NCI-H1417 treated with DMSO at 0.1 percent for 48 hours (cell line): ENCODE data around the gene NEK3.
"Not testable (repeated sequence)": the region's sequence is repeated elsewhere in the genome, so short reads cannot be mapped to it uniquely, and the experiment has no call there.

ENCODE experiments used
- DNase-seq: peaks from one replicate; lab custom pipeline; 2025; lab: John Stamatoyannopoulos, UW

Gene NEK3

GRCh38 chr13:52159159-52159982 lies at the start of gene NEK3:
Gene NEK3 (minus strand): TSS chr13:52159597. CDS start chr13:52156191, 3,406 bp downstream.
- peak; percentile 50 for DNase-seq

DNA sequence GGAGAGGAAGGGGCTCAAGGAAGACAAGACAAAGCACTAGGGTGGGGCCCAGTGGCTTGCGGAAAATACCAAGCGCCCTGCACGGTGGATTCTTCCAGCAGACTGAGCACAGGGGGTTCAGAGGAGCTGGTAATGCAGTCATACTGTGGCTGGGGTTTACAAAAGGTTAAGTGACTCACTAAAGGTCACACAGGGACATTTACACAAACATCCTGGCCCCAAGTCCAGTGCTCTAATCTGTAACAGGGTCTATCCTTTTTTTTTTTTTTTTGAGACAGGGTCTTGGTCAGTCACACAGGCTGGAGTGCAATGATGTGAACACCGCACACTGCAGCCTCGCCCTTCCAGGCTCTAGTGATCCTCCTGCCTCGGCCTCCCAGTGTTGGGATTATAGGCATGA lies 49.0 kb upstream of the NEK3 start:
- not testable (repeated sequence) for DNase-seq

GRCh38 chr13:52207896-52208295 lies 48.5 kb upstream of the NEK3 start:
- DNase-seq = not testable (repeated sequence)

DNA sequence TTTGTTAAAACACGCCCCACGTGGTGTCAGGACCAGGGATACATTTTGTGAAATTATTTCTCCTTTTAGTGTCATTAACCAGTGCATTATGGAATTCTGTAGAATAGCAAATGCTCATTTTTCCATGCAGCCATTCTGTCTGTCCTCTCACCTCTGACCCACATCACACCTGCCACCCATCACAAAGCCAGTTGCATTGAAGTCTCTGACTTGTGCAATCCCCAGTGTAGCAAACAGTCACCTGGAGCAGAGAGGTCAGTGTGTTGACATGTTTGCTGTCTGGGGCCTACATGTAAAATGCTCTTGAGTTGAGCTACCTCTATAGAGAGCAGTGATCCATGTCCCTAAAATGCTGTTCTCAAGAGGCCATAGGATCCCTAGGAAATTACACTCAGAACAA lies 47.9 kb upstream of the NEK3 start:
- DNase-seq = not testable (repeated sequence)

- not testable (repeated sequence) for DNase-seq
Measured at GRCh38 chr13:52204546-52204945, 45.1 kb upstream of the NEK3 start.

DNA sequence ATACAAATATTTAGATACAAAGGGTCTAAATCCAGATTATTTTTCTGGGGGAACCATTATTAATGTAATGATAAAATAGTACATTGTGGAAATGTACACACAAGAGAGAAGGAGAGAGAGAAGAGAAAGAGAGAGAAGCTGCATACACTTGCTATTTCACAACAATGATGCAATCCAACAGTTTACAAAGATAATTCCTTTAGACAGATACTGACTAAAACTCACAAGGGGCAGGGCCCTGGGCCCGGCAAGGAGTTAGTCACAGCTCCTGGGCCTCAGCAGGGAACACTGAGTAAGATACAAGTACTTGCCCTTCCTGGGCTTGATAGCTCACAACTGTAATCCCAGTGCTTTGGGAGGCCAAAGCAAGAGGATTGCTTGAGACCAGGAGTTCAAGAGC lies 44.5 kb upstream of the NEK3 start:
- not testable (repeated sequence) for DNase-seq

GRCh38 chr13:52202506-52202905 lies 43.1 kb upstream of the NEK3 start:
- DNase-seq = not testable (repeated sequence)

- DNase-seq = not testable (repeated sequence)
Measured at GRCh38 chr13:52201439-52202193, 42.2 kb upstream of the NEK3 start.

DNA sequence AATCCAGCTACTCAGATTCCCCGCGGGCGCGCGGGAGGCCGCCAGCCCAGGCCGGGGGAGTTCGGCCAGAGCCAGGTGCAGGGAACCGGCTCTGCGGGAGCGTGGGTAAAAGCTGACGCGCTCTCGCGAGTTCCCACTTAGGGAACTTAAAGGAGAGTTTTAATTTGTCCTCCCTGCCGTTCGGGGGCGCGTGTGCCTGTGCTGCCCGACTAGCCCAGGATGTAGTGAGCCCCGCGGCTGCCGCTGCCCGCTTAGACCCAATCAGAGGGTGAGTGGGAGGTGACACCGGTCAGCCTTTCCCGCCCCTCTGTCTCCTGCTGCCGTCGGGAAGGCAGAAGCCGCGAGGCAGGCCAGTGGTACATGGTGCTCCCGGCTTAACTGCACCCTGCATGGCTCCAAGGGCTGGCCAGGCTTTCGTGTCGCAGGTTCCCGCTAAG lies 36.0 kb upstream of the NEK3 start:
- DNase-seq = no peak

DNA sequence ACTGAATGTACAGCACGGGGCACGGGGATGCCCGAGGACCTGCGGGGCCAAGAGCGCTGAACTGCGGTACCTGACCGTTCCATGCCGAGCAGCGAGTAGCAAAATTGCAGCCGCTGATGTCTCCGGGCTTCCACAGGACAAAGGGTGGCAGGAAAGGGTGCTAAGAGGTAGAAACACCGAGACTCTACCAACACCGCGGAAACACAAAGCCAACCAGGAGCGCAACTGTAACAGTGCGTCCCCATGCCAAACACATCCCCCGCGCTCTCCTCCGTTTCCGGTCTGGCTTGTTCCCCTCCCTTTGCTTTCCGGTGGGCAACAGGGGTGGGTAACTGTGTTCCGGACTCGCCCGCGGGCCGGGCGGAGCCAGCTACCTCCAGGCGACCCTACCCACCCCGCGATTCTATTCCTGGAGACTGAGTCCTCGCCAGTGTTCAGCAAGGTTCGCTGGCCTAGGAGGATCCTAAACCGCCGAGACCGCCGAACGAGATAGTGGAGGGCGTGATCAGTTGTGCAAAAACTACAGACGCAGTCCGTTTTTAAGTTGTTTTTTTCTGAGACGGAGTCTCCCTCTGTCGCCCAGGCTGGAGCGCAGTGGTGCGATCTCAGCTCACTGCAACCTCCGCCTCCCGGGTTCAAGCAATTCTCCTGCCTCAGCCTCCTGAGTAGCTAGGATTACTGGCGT lies 34.9 kb upstream of the NEK3 start:
- peak; percentile 72 for DNase-seq

GRCh38 chr13:52193587-52194183 lies 34.3 kb upstream of the NEK3 start:
- not testable (repeated sequence) for DNase-seq

GRCh38 chr13:52187424-52188187 lies 28.2 kb upstream of the NEK3 start:
- not testable (repeated sequence) for DNase-seq

DNA sequence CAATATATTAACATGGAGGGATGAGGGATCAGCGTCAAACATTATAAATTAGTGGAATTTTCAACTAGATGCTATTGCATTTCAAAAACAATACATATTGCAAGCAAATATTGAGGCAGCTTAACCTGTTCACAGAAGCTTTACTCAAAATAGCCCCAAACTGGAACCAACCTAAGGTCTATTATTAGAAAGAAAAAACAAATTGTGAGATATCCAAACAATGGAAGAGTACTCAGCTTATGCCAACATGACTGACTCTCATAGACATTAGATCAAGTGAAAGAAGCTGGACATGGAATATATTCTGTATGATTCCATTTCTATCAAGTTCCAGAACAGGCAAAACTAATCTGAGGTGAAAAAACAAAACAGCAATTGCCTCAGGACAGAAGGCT lies 27.6 kb upstream of the NEK3 start:
- no peak for DNase-seq

- not testable (repeated sequence) for DNase-seq
Measured at GRCh38 chr13:52181316-52181954, 22.0 kb upstream of the NEK3 start.

DNA sequence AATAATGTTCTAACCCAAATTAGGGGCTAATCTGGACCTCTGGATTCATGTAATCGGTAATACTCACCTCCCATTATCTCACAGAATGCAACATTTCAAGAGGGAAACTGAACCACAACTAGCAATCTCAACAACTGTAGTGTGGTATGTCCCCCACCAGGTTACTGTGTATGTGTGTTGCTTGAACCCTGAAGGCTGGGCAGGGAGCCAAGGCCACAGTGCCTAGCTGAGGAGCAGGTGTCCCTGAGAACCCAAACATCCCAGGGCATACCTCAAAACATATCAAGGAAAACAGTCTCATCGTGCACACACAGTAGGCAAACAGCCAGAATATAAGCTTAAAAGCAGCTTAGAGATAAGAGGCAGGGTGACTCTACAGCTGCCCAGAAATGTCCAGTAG lies 20.5 kb upstream of the NEK3 start:
- no peak for DNase-seq

- no peak for DNase-seq
Measured at GRCh38 chr13:52177276-52177675, 17.9 kb upstream of the NEK3 start.

GRCh38 chr13:52173970-52174369 lies 14.6 kb upstream of the NEK3 start:
- DNase-seq = not testable (repeated sequence)

DNA sequence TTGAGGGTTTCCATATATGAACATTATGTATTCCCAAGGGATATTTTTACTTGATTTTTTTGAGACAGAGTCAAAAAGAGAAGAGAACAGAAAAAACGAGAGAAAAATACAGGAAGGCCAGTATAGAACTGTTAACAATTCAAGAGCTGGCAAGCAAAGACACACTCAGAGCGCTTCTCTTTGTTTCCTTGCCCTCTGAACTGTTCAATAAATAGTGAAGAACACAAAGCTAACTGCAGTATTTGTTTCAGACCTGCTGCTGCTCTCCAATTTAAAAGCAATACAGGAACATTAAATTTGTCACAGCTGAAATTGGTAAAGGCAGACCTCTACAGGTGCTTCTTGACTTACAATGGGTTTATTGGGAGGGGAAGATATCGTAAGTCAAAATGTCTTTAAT lies 14.0 kb upstream of the NEK3 start:
- DNase-seq = no peak

DNA sequence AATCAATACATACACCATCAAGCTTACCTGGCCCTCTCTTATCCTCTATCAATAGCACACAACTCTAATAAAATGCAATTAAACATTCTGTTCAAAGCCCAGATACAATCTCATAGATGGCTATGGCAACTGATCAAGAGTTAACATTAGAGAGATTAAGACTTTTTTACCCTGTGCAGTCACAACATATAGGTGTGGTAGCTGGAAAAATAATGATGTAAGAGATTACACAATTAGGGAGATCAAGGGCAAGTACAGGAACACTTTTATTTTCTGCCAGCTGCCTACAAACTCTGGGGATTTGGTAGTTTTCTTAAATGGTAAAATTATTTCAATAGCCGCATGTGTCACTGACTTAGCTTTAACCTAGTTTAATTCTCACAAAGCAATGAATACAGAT lies 12.3 kb upstream of the NEK3 start:
- DNase-seq = not testable (repeated sequence)

DNA sequence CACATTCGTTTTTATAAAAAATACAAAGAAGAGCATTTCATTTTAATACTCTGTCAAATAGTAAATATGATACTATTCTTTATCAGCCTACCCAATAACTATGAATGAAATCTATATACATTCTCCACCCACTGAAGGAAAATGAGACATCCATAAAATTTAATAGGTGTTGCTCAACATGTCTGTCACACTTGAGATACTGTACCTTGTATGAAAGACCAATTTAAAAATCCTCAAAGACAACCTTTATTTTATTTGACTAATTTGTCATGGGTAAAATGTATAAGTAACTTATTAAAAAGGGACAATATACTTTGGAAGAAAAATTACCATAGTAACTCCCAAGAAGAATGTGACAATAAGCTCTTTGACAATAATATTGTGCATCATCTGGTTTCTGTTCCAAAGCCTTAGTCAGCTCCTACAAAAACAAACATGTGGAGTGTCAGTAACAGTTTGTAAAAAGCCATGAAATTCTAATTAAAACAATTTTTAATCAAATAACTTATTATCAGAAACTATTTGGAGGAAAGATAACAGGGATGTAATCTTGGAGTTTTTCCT lies 11.5 kb upstream of the NEK3 start:
- not testable (repeated sequence) for DNase-seq
